ENCODE data around the gene HUWE1.

DNA sequence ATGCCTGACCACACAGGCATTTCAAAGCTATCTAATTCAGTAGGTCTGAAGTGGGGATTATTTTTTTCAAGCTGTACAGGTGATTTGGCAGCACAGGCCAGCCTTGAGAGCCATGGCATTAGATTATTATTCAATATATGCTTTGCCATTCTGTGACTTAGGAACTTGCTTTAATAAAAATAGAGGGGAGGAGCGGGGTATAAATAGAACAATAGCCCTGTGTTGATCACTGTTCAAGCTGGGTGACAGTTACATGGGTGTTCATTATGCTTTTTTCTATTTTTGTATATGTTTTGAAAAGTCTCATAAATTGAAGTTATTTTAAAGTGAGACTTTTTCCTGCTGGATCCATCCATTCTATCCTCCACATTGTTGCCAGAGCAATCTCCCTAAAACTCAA lies 20.3 kb downstream of the HUWE1 start:
- TF ChIP-seq, protein P1, sequence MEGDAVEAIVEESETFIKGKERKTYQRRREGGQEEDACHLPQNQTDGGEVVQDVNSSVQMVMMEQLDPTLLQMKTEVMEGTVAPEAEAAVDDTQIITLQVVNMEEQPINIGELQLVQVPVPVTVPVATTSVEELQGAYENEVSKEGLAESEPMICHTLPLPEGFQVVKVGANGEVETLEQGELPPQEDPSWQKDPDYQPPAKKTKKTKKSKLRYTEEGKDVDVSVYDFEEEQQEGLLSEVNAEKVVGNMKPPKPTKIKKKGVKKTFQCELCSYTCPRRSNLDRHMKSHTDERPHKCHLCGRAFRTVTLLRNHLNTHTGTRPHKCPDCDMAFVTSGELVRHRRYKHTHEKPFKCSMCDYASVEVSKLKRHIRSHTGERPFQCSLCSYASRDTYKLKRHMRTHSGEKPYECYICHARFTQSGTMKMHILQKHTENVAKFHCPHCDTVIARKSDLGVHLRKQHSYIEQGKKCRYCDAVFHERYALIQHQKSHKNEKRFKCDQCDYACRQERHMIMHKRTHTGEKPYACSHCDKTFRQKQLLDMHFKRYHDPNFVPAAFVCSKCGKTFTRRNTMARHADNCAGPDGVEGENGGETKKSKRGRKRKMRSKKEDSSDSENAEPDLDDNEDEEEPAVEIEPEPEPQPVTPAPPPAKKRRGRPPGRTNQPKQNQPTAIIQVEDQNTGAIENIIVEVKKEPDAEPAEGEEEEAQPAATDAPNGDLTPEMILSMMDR (IDR thresholded peaks at IDR 0.05), result no peak
- TF ChIP-seq, protein P2, sequence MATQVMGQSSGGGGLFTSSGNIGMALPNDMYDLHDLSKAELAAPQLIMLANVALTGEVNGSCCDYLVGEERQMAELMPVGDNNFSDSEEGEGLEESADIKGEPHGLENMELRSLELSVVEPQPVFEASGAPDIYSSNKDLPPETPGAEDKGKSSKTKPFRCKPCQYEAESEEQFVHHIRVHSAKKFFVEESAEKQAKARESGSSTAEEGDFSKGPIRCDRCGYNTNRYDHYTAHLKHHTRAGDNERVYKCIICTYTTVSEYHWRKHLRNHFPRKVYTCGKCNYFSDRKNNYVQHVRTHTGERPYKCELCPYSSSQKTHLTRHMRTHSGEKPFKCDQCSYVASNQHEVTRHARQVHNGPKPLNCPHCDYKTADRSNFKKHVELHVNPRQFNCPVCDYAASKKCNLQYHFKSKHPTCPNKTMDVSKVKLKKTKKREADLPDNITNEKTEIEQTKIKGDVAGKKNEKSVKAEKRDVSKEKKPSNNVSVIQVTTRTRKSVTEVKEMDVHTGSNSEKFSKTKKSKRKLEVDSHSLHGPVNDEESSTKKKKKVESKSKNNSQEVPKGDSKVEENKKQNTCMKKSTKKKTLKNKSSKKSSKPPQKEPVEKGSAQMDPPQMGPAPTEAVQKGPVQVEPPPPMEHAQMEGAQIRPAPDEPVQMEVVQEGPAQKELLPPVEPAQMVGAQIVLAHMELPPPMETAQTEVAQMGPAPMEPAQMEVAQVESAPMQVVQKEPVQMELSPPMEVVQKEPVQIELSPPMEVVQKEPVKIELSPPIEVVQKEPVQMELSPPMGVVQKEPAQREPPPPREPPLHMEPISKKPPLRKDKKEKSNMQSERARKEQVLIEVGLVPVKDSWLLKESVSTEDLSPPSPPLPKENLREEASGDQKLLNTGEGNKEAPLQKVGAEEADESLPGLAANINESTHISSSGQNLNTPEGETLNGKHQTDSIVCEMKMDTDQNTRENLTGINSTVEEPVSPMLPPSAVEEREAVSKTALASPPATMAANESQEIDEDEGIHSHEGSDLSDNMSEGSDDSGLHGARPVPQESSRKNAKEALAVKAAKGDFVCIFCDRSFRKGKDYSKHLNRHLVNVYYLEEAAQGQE (IDR thresholded peaks at IDR 0.05; ENCODE audit: insufficient read depth in 1 of 2, low read depth in 2 of 2, low read length in 1 of 2), result no peak
- no peak for TF ChIP-seq POLR2AphosphoS5 (IDR thresholded peaks at IDR 0.05; ENCODE audit: low read depth, low read length)
